ENCODE results near the gene UBE2QL1. TPM values are rescaled to one million over a fixed set of nuclear protein-coding genes. Genes with fewer than 3 reads are reported as not detected.

UBE2QL1 gene
- total and polyA plus RNA-seq, 2 experiments from 2014 or later, result 6.3 to 8.8 TPM

GRCh38 chr5:6522923-6523322 lies 74.3 kb downstream of the UBE2QL1 start:
- no peak for DNase-seq (ENCODE audit: low read depth in 1 of 2, low spot score in 1 of 2)
- Histone ChIP-seq H3K4me3 (no peak overlapping the region), H3K4me1 (ENCODE audit: low read depth) (no peaks in the 10 kb centered on the region), H3K27ac (no peak overlapping the region), H3K9me3 (ENCODE audit: low read depth) (no peaks in the 10 kb centered on the region), H3K36me3 (no peaks in the 10 kb centered on the region), H3K27me3 (peaks cover under 1% of the 10 kb centered on the region)
- TF ChIP-seq CTCF (IDR thresholded peaks at IDR 0.05; ENCODE audit: low read depth, low read length), result no peak

- Histone ChIP-seq H3K4me3 (no peak overlapping the region), H3K9me3 (ENCODE audit: low read depth) (no peaks in the 10 kb centered on the region), H3K27me3 (peaks cover 2% of the 10 kb centered on the region), H3K27ac (no peak overlapping the region), H3K36me3 (no peaks in the 10 kb centered on the region), H3K4me1 (ENCODE audit: low read depth) (no peaks in the 10 kb centered on the region)
- DNase-seq (ENCODE audit: low read depth in 1 of 2, low spot score in 1 of 2), result no peak
- TF ChIP-seq CTCF (IDR thresholded peaks at IDR 0.05; ENCODE audit: low read depth, low read length), result no peak
Measured at GRCh38 chr5:6525422-6525821, 76.8 kb downstream of the UBE2QL1 start.

- Histone ChIP-seq H3K4me1 (ENCODE audit: low read depth) (no peaks in the 10 kb centered on the region), H3K27ac (no peak overlapping the region), H3K9me3 (ENCODE audit: low read depth) (no peaks in the 10 kb centered on the region), H3K27me3 (peaks cover 2% of the 10 kb centered on the region), H3K36me3 (no peaks in the 10 kb centered on the region), H3K4me3 (no peak overlapping the region)
- DNase-seq (ENCODE audit: low read depth in 1 of 2, low spot score in 1 of 2), result peak; percentile 11 to 72
- TF ChIP-seq CTCF (IDR thresholded peaks at IDR 0.05; ENCODE audit: low read depth, low read length), result peak; percentile 9
Measured at GRCh38 chr5:6525910-6526309, 77.3 kb downstream of the UBE2QL1 start.

GRCh38 chr5:6527749-6528455 lies 79.2 kb downstream of the UBE2QL1 start:
- no peak for DNase-seq (ENCODE audit: low read depth in 1 of 2, low spot score in 1 of 2)
- peaks cover 2% of the 10 kb centered on the region for H3K27me3 ChIP-seq
- no peaks in the 10 kb centered on the region for H3K4me1 ChIP-seq (ENCODE audit: low read depth)
- H3K27ac ChIP-seq, result no peak overlapping the region
- no peak overlapping the region for H3K4me3 ChIP-seq
- no peaks in the 10 kb centered on the region for H3K36me3 ChIP-seq
- no peak for TF ChIP-seq CTCF (IDR thresholded peaks at IDR 0.05; ENCODE audit: low read depth, low read length)
- no peaks in the 10 kb centered on the region for H3K9me3 ChIP-seq (ENCODE audit: low read depth)

- Histone ChIP-seq H3K4me1 (ENCODE audit: low read depth) (no peaks in the 10 kb centered on the region), H3K27me3 (peaks cover 5% of the 10 kb centered on the region), H3K4me3 (no peak overlapping the region), H3K36me3 (no peaks in the 10 kb centered on the region), H3K9me3 (ENCODE audit: low read depth) (no peaks in the 10 kb centered on the region), H3K27ac (no peak overlapping the region)
- TF ChIP-seq CTCF (IDR thresholded peaks at IDR 0.05; ENCODE audit: low read depth, low read length), result no peak
- DNase-seq (ENCODE audit: low read depth in 1 of 2, low spot score in 1 of 2), result no peak
Measured at GRCh38 chr5:6535594-6535993, 86.9 kb downstream of the UBE2QL1 start.

All from cardiac muscle cell (in vitro differentiated cells and primary cell).